ENCODE data around the gene SLC45A2.
A peak's percentile ranks its signal among the peaks of the same experiment; 100 is the strongest.
"Not testable (repeated sequence)": the region's sequence is repeated elsewhere in the genome, so short reads cannot be mapped to it uniquely, and the experiment has no call there.

The SLC45A2 gene

GRCh38 chr5:33966805-33967204 lies 17.7 kb downstream of the SLC45A2 start:
- no peak for DNase-seq (ENCODE audit: low read depth in 2 of 2)

GRCh38 chr5:33964132-33964700 lies 20.3 kb downstream of the SLC45A2 start:
- DNase-seq (ENCODE audit: low read depth in 2 of 2), result no peak

DNA sequence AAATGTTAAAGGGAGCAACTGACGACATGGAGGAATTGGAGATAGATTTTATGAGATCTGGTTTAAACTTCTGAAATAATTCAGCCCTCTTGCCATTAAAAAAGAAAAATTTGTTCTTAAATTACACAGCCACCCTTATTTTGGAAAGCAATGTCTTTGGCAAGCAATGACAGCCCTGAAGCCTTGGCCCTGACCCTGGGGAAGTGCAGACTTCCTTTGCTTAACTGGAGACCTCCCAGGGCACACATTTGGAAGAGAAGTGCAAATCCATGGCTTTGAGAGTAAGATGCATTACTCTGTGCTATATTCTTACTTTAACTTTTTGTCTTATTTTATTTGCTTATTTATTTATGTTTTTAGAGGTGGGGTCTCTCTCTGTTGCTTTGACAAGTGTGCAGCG lies 26.3 kb downstream of the SLC45A2 start:
- no peak for DNase-seq (ENCODE audit: low read depth in 2 of 2)

DNA sequence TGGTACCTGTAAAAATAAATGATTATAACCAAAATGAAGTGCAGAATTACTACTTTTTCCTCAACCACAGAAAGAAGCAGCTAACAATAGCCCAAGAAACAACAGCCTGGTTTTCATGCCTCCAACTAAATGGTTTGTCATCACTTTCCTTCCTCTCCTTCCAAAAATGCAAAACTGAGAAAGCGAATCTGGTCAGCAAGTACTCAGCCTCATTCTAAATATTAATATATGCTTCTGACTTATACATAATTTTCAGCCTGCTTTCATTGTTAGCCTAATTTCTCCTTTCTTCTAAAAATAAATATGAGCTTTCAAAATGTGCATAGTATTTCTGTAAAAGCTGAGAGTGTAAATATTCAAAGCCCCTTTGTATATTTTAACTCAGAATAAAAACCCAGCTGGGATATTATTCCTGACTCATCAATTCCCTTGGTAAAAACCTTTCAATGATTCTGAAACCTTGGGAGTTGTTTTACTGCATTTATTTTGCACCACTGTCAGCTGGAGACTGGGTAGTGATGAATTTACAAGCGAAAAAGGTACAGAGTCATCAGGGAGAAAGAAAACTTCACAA lies 26.8 kb downstream of the SLC45A2 start:
- DNase-seq (ENCODE audit: low read depth in 2 of 2), result no peak

DNA sequence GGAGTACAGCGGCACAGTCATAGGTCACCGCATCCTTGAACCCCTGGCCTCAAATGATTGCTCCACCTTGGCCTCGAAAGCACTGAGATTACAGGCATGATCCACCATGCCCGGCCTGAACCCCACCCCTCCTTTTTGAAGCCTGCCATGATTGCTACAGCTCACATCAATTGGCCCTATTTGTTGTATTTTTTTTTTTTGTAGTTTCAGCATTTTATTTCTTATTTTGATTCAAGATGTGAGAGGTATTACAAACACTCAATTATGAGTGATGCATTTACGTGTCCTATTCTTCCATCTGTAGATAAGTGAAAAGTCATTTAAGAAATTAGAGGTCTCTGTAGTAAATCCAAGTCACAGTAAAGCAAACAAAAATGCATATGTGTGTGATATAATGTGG lies 32.3 kb downstream of the SLC45A2 start:
- not testable (repeated sequence) for DNase-seq (ENCODE audit: low read depth in 2 of 2)

DNA sequence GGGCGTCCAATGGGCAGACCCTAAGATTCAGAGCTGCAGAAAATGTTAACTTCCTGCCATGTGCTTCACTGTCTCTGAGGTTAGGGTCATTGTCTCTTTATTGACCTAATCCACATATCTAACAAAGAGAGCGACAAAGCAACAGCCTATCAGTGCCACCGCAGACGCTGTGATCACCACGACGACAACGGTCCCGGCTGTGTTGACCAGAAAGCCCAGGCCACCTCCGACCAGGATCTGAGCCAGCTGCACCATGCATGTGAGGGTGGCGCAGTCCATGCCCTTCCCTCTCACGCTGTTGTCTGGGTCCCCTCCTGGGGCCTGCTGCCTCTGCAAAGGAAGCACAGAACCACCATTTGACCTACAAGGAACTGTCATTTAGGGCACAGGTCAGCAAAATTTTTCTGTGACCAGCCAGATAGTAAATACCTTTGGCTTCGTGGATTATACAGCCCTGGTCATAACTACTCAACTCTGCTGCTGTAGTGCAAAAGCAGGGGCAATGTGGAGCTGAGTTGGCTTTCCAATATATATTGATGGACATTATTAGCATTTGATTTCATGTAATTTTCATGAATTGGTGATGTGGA lies 39.9 kb downstream of the SLC45A2 start:
- DNase-seq (ENCODE audit: low read depth in 2 of 2), result no peak

GRCh38 chr5:33941090-33941489 lies 43.4 kb downstream of the SLC45A2 start:
- DNase-seq (ENCODE audit: low read depth in 2 of 2), result no peak

DNA sequence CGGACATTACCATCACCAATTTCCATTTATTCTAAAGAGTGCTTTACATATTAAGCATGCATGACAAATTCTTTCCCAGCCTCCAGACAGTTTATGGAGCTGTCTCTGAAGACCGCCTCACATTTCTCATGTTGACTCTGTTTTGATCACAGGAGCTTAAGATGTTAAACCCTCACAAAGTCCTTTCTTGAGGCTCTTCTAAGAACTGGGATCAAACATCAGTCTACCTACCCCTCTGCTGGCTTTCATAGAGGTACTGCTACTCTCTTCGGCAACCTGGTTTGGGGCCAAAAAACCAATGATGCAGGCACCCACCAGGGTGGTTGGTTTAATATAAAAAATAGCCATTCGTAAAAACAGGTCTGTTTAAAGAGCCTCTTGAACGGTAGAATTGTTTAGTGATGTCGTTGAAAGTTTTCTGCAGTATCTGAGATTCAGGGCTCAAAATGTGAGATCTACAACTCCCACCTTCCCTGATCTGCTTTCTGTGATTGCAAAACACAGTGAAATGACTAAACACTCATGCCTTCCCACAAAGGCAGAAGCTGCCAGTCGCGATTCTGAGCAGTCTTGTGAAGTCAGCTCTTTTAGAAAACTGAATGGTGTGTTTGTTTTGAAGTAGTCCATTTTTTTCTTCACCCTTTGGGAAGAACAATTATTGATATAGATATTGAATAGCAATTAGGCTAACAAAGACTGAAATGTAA lies 44.8 kb downstream of the SLC45A2 start:
- DNase-seq (ENCODE audit: low read depth in 2 of 2), result no peak

GRCh38 chr5:33938881-33939280 lies 45.6 kb downstream of the SLC45A2 start:
- DNase-seq (ENCODE audit: low read depth in 2 of 2), result no peak

- no peak for DNase-seq (ENCODE audit: low read depth in 2 of 2)
These were observed 46.0 kb downstream of the SLC45A2 start for GRCh38 chr5:33938507-33938796.

DNA sequence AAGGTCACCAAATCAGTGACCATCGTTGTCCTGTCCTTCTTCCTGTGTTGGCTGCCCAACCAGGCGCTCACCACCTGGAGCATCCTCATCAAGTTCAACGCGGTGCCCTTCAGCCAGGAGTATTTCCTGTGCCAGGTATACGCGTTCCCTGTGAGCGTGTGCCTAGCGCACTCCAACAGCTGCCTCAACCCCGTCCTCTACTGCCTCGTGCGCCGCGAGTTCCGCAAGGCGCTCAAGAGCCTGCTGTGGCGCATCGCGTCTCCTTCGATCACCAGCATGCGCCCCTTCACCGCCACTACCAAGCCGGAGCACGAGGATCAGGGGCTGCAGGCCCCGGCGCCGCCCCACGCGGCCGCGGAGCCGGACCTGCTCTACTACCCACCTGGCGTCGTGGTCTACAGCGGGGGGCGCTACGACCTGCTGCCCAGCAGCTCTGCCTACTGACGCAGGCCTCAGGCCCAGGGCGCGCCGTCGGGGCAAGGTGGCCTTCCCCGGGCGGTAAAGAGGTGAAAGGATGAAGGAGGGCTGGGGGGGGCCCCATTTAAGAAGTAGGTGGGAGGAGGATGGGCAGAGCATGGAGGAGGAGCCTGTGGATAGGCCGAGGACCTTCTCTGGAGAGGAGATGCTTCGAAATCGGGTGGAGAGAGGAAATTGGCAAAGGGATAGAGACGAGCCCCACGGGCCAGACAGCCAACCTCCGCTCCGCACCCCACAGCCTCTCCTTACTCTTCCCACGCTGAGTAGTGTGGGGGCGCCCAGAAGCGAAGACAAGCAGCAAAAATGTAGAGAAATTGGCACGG lies 46.6 kb downstream of the SLC45A2 start:
- DNase-seq (ENCODE audit: low read depth in 2 of 2), result no peak

- no peak for DNase-seq (ENCODE audit: low read depth in 2 of 2)
These were observed 47.3 kb downstream of the SLC45A2 start for GRCh38 chr5:33937017-33937706.

DNA sequence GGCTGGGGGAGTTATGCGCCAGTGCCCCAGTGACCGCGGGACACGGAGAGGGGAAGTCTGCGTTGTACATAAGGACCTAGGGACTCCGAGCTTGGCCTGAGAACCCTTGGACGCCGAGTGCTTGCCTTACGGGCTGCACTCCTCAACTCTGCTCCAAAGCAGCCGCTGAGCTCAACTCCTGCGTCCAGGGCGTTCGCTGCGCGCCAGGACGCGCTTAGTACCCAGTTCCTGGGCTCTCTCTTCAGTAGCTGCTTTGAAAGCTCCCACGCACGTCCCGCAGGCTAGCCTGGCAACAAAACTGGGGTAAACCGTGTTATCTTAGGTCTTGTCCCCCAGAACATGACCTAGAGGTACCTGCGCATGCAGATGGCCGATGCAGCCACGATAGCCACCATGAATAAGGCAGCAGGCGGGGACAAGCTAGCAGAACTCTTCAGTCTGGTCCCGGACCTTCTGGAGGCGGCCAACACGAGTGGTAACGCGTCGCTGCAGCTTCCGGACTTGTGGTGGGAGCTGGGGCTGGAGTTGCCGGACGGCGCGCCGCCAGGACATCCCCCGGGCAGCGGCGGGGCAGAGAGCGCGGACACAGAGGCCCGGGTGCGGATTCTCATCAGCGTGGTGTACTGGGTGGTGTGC lies 48.0 kb downstream of the SLC45A2 start, which contains the start of gene RXFP3:
Gene RXFP3, plus strand, starts transcription at position 6 of the 636 bp plus-strand sequence. Its CDS starts 355 bp downstream, at position 361.
- no peak for DNase-seq (ENCODE audit: low read depth in 2 of 2)

- DNase-seq (ENCODE audit: low read depth in 2 of 2), result peak; percentile 25 to 51
These were observed 48.5 kb downstream of the SLC45A2 start for GRCh38 chr5:33936004-33936380.

GRCh38 chr5:33934176-33934575 lies 50.3 kb downstream of the SLC45A2 start:
- no peak for DNase-seq (ENCODE audit: low read depth in 2 of 2)

DNA sequence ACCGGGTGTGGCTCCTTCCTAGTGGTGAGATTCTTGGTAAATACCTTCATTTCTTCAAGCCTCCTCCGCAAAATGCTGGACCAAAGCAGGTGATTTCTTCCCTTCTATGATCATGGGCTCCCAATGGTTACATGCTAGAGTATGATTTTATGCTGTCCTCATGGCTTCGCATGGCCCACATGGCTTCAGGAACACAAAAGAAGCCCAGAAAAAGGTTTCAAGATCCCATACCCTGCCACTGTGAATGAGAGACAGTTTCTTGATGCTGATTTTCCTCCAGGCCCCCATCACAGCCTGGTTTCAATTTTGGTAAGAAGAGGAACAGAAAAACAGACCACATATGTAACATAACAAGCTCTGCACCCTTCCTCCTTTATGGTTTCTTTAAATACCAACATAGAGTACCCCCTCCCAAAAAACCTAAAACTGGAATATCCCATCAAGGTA lies 50.7 kb downstream of the SLC45A2 start:
- DNase-seq (ENCODE audit: low read depth in 2 of 2), result no peak

GRCh38 chr5:33931136-33931535 lies 53.4 kb downstream of the SLC45A2 start:
- no peak for DNase-seq (ENCODE audit: low read depth in 2 of 2)

GRCh38 chr5:33929925-33930690 lies 54.4 kb downstream of the SLC45A2 start:
- DNase-seq (ENCODE audit: low read depth in 2 of 2), result no peak

DNA sequence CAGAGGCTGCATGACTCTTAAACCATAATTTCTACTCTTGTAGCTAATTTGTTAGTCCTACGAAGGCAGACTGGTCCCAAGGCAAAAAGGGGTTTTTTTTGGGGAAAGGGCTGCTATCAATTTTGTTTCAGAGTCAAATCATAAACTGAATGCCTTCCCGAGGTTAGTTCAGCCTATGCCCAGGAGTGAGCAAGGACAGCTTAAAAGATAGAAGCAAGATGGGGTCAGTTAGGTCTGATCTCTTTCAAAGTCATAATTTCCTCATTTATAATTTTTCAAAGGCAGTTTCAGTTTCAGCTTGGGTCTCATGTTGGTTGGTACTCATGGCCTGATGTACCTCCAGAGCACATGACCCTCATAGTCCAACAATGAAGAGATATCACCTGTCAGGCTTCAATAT lies 56.2 kb downstream of the SLC45A2 start:
- DNase-seq (ENCODE audit: low read depth in 2 of 2), result no peak

- DNase-seq (ENCODE audit: low read depth in 2 of 2), result no peak
These were observed 56.8 kb downstream of the SLC45A2 start for GRCh38 chr5:33927685-33928084.

All from stimulated activated CD4-positive, alpha-beta T cell treated with anti-CD3 and anti-CD28 coated beads, Interleukin-4, amount 100 ng/mL, for 48 hours (primary cell).